ENCODE results near the gene MOB2.

Gene MOB2, protein sequence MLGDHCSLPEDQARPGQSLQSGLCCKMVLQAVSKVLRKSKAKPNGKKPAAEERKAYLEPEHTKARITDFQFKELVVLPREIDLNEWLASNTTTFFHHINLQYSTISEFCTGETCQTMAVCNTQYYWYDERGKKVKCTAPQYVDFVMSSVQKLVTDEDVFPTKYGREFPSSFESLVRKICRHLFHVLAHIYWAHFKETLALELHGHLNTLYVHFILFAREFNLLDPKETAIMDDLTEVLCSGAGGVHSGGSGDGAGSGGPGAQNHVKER

DNA sequence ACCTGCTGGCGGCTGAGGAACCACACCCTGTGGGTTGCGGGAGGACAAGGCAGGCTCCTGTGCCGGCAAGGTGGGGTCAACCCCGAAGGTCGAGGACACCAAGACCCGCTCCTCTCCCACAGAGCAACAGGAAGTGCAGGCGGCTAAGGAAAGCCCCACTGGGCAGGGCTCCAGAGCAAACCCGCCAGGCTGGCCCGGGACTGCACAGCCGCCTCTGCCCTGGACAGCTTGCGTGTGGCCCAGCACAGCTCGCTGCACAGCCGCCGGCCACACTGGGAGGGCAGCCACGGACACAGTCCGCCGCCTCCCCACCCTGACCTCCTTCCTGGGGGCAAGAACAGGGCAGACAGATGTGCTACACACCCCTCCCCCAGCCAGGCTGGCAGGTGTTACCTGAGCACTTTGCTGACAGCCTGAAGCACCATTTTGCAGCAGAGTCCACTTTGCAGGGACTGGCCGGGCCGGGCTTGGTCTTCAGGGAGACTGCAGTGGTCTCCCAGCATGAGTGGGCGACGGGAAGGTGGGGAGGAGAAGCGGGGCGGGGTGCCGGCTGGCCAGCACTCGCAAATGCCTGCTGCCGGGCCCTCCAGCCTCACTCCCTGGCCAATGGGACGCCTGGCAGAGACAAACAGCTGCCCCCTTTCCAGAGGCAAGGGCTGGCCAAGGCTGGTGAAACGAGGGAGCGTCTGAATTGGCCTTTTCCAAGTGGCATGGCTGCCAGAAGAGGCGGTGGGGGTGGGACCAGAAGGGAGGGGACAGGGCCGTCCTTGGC is at the start of gene MOB2:
TSS of gene MOB2 (minus strand) at position 726 of the 772 bp plus-strand sequence. CDS start at position 503, 223 bp downstream.
- peak; percentile 59 for DNase-seq

DNA sequence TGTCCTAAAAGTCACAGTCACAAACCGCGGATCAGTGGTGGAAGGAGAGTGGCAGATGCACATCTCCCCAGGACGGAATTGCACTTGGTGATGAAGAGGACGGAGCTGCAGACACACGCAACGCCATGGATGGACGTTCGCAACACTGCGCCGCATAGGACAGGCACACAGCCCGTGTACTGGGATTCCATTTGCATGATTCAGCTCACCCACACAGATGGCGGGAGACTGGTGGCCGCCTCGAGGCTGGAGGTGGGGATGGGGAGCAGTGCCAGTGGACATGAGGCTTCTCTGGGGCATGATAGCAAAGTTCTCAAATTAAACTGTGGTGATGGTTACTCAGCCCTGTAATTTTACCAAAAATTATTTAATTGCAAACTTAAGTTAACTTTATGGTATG is 48.1 kb upstream of the MOB2 start:
- DNase-seq, result no peak

DNA sequence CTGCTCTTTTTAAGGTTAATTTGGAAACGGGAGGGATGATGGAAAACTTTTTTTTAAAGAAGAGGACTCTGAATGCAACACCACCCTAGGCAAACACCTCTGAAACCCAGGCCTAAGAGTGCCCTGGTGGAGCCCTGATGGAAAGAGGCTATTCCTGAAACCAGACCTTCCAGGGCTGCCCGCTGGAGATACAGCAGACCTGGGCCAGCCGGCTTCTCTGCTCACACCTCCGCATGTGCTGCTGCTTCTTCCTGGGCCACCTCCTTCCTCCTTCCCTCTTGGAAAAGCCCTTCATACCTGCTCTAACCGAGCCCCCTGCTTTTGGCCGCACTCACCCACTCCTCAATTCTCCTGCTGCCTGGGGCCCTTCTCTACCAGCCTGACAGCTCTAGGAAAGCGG is 47.6 kb upstream of the MOB2 start:
- no peak for DNase-seq

DNA sequence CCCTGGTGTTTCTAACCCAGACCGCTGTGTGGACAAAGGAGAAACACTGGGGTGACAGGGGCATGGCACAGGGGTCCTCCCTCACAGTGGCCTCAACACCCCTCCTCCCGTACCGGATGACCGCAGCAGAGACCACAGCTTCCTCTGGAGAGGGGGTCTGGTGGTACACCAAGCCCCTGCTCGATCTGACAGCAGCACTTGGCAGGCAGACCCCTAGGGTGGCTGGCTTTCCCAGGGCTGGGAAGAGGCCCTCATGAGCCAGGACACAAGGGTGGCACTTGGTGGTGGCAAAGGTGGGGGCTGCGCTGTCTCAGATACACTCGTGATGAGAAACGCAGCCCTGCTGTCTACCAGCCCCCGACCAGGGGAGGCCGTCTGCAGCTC is 46.8 kb upstream of the MOB2 start:
- DNase-seq, result no peak

DNA sequence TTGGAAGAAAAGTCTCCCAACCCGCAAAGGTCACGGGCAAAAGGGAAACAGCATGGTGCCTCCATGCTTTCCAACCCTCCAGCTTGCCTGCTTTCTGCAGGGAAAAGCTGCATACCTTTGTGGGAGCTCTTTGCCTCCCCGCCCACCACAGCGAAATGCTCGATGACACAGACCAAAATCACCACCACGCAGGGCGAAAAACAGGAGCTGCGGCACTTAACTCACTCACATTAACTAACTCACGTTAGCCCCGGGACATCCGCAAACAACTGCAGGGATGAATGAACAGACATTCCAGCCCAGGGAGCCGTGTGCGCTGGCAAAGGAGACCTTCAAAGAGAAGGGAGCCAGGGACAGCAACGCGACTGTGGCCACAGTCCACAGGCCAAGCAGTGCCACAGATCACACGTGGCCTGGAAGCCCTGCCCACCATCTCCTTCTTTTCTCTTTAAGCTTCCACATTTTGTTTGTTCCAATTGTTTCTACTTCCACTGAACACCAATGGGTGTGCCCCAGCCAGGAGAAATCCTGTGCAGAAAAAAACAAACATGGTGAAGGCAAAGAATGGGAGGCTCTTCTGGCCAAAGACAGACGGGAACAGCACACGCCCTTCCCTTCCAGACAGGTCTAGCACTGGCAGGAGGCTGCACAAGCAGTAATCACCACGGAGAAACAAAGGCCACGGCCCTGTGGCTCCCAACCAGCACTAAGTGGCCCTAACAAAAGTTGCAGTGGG is 46.2 kb upstream of the MOB2 start:
- DNase-seq, result no peak

DNA sequence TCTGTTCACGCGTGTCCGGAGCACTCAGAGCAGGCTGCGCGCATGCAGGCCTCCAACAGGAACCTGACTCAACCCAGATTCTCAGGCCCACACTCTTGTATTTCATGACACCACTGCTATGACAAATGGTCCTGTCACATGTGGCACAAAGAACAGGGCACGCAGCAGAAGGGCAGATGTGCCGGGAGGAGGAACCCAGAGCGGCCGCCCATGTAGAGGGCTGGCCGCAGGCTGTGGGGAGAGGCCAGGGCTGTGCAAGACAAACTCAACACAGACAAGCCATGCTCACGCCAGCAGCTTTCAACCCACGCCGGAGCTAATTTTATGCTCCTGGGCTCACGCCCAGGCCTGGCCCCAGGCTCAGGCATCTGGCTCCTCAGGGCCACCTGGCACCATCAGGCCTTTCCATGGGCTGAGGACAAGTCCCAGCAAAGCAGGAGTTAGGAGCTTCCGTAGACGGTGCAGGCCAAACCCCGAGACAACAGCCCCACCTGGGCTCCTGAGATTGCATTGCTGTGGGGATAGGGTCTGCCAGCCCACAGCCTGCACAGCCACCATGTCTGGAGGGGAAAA is 45.5 kb upstream of the MOB2 start:
- DNase-seq, result peak; percentile 78

DNA sequence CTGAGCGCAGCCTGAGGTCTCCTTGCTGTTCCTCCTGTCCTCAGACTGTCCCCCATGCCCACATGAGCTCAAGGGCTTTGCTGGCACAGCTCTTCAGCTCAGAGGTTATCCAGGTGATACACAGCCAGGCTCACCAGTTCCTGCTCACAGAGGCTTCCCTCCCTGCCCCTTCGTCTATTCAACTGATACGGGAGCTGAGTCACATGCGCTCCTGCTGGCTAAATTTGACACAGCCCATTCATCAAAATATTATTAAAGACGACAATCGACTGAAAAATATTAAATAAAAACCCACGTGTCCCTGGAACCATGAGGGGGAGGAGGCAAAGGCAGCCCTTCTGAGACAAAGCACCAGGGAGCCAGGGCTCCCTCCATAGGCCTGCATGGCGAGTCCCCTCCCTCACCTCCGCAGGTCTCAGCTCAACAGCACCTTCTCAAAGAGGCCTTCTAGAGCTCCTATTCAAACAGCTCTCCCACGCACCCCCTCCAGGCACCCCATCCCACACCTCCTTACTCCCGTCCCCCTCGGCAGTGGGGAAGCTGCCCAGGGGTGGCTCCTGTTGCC is 45.0 kb upstream of the MOB2 start:
- no peak for DNase-seq

DNA sequence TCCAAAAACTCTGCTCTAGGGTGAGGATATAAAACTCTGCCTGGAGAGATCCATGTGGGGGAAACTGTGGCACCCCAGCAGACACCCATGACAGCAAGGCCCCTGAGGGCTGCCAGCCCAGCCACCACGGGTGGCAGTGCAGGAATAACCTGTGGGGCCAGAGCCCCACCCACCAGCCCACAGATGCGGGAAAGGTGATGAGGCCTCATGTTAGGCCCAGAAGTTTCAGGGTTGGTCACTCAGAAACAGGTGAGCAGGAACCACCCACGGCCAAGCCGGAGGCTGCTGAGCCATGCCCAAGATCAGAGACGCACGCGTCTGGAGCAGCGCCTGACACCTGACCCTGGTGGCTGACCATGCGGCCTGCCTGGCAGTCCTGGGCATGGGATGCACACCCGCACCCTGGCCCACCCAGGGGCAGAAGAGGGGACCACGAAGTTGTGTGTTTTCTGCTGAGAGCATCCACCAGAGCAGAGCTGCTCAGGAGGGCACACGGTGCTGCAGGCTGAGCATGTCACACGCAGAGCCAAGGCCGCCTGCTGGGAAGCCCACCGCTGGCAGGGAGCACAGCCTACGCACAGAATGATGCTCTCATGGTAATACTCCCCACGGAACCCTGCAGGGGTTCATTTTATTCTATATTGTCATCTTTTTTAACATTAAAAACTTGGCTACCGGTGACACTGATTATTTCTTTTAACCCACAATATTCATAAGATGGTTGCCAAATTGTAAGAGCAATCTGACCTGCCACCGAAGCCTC is 44.3 kb upstream of the MOB2 start:
- DNase-seq, result no peak

DNA sequence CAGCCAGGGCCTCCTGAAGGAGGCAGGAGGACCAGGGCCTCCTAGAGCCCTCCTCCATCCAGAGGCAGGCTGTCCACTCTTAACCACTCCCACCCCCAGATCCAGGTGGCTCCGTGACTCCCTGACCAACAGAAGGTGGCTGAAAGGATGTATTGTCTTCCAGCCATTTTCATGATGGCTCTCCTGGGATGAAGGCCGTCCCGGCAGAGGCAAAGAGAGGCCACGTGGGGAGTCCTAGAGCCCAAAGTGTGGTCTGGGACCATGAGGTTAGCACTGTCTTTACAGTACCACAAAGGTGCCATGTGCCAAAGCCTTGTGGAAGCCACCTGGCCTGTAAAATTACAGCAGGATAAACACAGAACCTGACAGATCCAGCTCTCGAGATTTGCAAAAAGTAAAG is 43.2 kb upstream of the MOB2 start:
- DNase-seq, result no peak

DNA sequence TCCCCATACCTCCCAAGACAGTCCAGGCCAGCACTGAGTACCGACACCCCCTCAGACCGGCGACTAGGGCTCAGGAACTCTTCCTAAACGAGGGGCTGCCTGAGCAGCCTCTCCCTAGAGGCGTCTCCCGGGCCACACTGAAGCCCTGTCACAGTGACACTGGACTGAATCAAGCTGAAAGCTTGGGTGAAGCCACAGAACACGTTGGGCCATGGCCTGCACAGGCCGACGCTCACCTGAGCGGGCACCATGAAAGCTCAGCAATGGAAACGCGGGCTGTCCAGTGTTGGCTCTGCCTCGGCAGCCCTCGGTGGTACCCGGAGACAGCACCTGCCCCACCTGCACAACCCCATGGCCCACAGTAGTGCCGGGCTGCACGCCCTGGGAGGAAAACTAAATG is 42.7 kb upstream of the MOB2 start:
- DNase-seq, result no peak

DNA sequence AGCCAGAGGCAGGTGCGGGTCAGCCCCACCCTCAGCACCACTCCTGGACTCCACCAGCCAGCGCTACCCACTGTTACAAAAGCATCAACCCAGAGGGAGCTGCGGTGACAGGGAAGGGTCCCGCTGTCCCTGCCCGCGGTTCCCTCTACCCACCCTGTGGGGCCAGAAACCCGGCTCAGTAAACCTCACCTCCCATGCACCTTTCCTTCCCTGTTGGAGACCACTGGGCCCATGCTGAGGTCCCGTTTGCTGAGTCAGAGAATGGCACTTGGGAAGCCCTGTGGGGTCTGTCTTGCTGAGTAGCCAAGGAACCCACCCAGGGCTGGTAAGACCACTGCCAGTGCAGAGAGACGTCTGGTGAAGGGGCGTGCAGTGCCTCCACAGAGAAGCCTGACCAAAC is 42.1 kb upstream of the MOB2 start:
- DNase-seq, result no peak

DNA sequence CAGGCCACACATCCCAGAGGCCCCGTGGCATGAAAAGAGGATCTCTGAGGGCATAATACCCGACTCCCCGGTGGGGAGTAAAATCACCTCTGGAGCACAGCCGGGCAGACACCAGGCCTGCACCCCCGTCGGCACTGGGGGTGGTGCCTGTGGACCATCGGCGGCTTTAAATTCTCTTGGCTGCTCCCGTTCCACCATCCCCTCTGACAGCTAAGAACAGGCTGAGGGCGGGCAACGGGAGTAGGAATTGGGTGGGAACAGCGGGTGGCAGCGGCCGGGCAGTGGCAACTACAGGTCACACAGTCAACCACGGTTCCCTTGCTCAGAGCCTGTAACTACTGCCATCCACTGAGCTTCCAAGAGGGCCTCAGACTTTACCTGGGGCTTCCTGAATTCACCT is 40.2 kb upstream of the MOB2 start:
- DNase-seq, result no peak

DNA sequence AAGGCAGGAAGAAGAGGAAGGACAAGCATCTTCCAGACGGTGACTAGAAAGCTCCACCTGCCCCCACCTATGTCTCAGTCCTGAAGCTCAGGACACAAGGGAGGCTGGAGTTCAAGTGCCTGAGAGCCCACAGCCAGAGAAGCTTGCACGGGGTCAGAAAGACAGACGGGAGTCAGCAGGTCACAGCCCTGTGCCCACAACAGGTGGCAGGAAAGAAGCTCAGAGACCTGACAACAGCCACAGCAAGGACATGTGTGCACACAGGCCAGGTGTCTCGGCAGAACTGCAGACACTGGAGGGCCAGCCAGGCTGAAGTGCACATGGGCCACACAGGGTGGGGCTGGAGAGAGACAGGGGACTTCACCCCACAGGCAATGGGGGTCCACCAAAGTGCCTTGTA is 37.2 kb upstream of the MOB2 start:
- DNase-seq, result no peak

DNA sequence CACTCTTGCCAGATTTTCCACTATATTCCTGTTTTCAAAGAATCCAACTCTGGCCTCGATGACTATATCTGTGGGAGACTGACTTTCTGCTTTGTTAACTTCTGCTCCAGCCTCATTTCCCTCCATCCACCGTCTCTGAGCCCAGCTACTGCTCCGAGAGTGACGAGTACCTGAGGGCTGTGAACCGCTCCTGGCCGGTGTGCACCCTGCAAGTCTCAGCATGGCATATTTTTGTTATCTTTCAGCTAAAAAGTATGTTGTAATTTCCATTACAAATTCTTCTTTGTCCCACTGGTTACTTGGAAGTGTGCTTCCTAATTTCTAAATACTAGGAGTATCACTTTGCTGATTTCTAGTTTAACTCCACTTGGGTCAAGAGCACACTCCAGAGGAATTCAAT is 36.5 kb upstream of the MOB2 start:
- DNase-seq, result no peak

DNA sequence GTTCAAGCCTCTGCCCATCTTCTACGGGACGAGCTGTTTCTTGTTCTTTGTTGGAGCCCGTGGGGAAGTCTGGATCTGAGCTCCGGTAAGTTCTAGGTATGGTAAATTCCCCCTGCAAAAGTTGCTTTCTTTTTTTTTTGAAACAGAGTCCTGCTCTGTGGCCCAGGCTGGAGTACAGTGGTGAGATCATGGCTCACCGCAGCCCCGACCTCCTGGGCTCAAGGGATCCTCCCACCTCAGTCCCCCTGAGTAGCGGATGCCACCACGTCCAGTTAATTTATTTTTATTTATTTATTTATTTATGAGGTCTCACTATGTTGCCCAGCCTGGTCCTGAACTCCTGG is 35.5 kb upstream of the MOB2 start:
- no peak for DNase-seq

DNA sequence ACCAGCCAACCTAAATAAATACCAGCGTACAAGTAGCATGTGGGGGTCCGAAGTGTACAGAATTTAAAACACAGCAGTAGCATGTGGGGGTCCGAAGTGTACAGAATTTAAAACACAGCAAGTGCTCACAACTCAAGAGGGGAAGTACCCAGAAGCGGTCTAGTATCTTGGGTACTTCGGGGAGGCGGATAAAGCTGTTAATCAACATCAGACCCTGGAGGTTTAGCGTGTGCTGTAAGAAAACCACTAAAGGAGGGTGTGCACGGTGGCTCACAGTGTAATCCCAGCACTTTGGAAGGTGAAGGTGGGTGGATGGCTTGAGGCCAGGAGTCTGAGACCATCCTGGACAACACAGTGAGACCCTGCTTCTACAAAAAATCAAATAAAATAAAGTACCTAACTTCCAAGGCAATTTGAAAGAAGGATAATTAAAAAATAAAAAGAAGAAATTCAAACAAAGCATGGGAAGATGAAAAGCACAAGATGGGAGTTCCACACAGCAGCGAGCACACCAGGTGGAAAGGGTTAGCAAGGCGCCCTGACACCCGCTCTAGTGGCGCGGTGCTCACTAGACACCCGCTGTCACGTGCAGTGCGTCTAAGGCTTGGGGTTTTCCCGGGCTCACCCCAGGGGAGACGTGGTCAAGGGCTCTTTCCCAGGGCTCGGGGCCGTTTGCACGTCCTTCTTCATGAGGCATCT is 35.0 kb upstream of the MOB2 start:
- no peak for DNase-seq

DNA sequence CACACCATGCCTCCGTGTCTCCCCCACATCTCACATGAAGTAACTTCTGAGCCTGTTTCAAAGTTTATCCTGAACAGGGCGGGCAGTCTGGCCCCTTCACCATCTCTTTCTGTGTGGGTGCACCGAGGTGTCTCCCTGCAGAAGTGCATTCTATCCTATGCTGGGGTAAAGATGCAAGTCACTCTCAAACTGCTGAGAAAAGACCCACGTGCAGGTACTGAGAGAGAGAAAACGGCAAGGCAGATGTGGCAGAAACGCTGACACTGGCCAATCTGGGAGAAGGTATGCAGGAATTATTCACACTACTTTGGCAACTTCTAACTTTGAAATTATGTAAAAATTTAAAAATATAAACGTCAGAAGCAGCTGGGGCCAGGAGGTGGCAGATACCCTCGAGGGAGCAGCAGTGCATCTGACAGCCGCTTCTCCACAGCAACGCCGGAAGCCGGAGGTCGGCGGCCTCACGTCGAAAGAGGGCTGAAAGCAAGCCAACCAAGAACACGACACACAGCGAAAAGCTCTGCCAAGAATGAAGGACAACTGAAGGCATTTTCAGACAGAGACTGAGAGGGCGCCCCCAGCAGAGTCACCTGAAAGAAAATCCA is 34.2 kb upstream of the MOB2 start:
- DNase-seq, result no peak

DNA sequence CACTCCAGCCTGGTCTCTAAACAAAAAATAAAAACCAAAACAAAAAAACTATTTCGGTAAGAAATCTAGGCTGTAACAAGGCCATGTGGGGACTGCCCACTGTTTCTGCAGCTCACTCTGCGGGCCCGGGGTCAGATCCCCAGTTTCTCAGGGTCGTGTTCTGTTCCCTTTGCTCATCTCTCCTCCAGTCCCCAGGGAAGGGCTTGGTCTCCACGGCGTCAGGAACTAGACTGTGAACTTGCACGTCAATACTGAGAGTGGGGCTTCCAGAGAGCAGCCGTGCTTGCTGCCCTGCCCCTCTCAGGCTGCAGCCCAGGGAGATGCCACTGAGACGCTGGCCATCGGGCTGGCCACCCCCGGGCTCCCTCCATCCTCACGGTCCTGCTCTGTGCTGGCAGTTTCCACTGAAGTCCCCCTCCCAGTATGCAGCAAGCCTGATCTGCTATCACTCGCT is 33.7 kb upstream of the MOB2 start:
- no peak for DNase-seq

DNA sequence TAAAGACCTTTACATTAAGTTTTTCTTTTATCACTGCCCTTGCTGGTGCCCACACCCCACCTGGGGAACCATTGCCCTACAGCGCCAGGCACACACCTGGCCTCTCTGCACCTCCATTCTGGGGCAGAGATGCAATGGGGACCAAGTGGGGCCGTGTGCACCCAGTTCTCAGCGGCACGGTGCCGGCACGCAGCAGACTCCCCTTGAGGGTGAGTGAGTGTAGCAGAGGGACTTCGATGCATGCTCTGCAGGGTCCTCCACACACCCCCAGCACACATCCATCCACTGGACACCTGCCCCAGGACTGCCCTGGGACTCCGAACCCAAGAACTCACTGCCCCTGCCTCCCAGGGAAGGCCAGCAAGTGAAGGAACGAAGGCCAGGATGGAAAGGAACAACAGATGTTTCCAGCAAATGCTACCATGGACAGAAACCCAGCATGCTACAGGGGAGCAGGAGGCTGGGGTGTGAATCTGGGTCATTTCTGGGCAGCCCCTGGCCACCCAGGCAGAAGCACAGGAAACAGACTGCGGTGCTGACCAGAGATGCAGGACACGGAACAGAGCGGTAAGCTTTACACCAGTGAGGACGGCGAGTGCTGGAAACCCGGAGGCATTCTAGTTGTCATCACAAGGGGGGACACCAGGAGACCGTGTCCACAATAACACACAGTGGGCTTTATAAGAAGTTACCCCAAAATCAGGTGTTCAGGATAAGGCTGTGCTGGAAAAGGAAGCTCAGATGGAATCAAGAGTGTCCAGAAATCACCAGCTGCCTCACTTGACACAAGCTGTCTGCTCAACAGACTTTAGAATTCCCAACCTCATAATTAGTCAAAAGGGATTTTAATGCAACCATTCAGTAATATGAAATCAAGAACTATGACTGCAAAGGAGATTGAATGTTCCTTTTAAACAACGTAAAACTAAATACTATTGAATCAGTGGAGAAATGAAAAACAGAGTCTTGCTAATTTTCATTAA is 32.7 kb upstream of the MOB2 start:
- DNase-seq, result no peak

DNA sequence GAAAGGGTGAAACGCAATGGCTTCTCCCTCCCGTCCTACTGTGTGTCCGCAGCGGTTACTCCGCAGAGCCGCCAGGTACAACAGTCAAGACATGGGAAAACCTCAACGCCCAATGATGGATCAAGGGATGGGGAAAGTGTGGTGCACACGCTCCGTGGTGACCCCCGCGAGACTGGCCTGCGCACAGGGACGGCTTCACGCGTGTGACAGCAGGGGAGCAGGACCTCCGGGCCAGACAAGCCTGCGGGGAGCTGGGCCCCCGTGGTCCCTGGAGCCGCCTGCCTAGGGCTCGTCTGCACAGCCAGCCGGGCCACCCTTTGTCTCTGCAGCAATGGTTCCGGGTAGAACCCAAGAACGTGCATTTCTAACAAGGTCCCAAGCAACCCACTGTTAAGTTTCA is 31.7 kb upstream of the MOB2 start:
- DNase-seq, result no peak
